GM18861 (cell line): ENCODE data around the gene PHF21B.
"Not testable (repeated sequence)": the region's sequence is repeated elsewhere in the genome, so short reads cannot be mapped to it uniquely, and the experiment has no call there.

ENCODE experiments used
- ATAC-seq: cut with Tn5 transposase; IDR thresholded peaks from one replicate; pipeline ENCODE4 v1.9.1; 2021; ENCODE audit not compliant: unreplicated experiment

The PHF21B gene

GRCh38 chr22:45009606-45010531 is at the start of gene PHF21B:
Gene PHF21B, minus strand, starts transcription at chr22:45010005. Its CDS starts 456 bp downstream, at chr22:45009549.
- no peak for ATAC-seq

- ATAC-seq, result no peak
Measured at GRCh38 chr22:45059296-45059695, 49.5 kb upstream of the PHF21B start.

- no peak for ATAC-seq
Measured at GRCh38 chr22:45058622-45058912, 48.8 kb upstream of the PHF21B start.

- no peak for ATAC-seq
Measured at GRCh38 chr22:45055936-45056335, 46.1 kb upstream of the PHF21B start.

GRCh38 chr22:45053571-45053970 is 43.8 kb upstream of the PHF21B start:
- no peak for ATAC-seq

- ATAC-seq, result no peak
Measured at GRCh38 chr22:45053094-45053493, 43.3 kb upstream of the PHF21B start.

GRCh38 chr22:45052665-45053064 is 42.9 kb upstream of the PHF21B start:
- not testable (repeated sequence) for ATAC-seq

GRCh38 chr22:45051946-45052345 is 42.1 kb upstream of the PHF21B start:
- no peak for ATAC-seq

- no peak for ATAC-seq
Measured at GRCh38 chr22:45051419-45051818, 41.6 kb upstream of the PHF21B start.

GRCh38 chr22:45047260-45047659 is 37.5 kb upstream of the PHF21B start:
- ATAC-seq, result no peak

GRCh38 chr22:45045208-45045607 is 35.4 kb upstream of the PHF21B start:
- no peak for ATAC-seq

- ATAC-seq, result no peak
Measured at GRCh38 chr22:45042263-45042662, 32.5 kb upstream of the PHF21B start.

- ATAC-seq, result no peak
Measured at GRCh38 chr22:45039133-45039532, 29.3 kb upstream of the PHF21B start.

GRCh38 chr22:45036154-45036553 is 26.3 kb upstream of the PHF21B start:
- ATAC-seq, result no peak

- no peak for ATAC-seq
Measured at GRCh38 chr22:45034821-45035220, 25.0 kb upstream of the PHF21B start.

GRCh38 chr22:45034156-45034555 is 24.4 kb upstream of the PHF21B start:
- no peak for ATAC-seq

GRCh38 chr22:45033136-45033535 is 23.3 kb upstream of the PHF21B start:
- no peak for ATAC-seq

- ATAC-seq, result no peak
Measured at GRCh38 chr22:45031629-45032403, 22.0 kb upstream of the PHF21B start.

- ATAC-seq, result no peak
Measured at GRCh38 chr22:45029501-45029900, 19.7 kb upstream of the PHF21B start.

- no peak for ATAC-seq
Measured at GRCh38 chr22:45026511-45026910, 16.7 kb upstream of the PHF21B start.

- ATAC-seq, result no peak
Measured at GRCh38 chr22:45023431-45023830, 13.6 kb upstream of the PHF21B start.
